Calu3 (cell line): ENCODE data around the gene OR7A5. TPM values are rescaled to one million over a fixed set of nuclear protein-coding genes. Genes with fewer than 3 reads are reported as not detected.

Experiments used
- total RNA-seq: library from RNA; stranded (reverse); gene quantifications from 2 replicates; pipeline ENCODE4 v1.2.3, GENCODE V29; 2022

The OR7A5 gene
- total RNA-seq, 1 experiment from 2014 or later, result not detected

Other genes starting within 250 kb of the OR7A5 start
- not detected in 2 replicates for gene ADGRE3, start 160.3 kb downstream of the OR7A5 start, total RNA-seq
- 5.1 and 5.8 TPM in 2 replicates for gene ZNF333, start 145.1 kb downstream of the OR7A5 start, total RNA-seq
- gene ADGRE2, start 56.6 kb downstream of the OR7A5 start, total RNA-seq, result 0.54 TPM in 1 of 2 replicates, not detected in the other
- not detected in 2 replicates for gene OR7C1, start within 50 bp of the OR7A5 start, total RNA-seq
- gene OR7A10, start 13.7 kb upstream of the OR7A5 start, total RNA-seq, result not detected in 2 replicates
- gene OR7A17, start 50.9 kb upstream of the OR7A5 start, total RNA-seq, result not detected in 2 replicates
- gene OR7C2, start 106.3 kb upstream of the OR7A5 start, total RNA-seq, result not detected in 2 replicates
- gene SLC1A6, start 144.7 kb upstream of the OR7A5 start, total RNA-seq, result not detected in 2 replicates
- gene CASP14, start 214.3 kb upstream of the OR7A5 start, total RNA-seq, result not detected in 2 replicates
- not detected in 2 replicates for gene OR1I1, start 247.0 kb upstream of the OR7A5 start, total RNA-seq